ENCODE measurements around the gene PTPDC1. TPM values are rescaled to one million over a fixed set of nuclear protein-coding genes. Genes with fewer than 3 reads are reported as not detected.

PTPDC1 gene
- total RNA-seq = 10 to 100 TPM; 11.1 to 26.0 TPM
- polyA plus RNA-seq = 1 to 10 TPM; 3.1 to 4.0 TPM
- long read RNA-seq, donor 1 = 0 reads
- long read RNA-seq, donor 2, partial matches to known transcripts = 0 of 1 reads
- long read RNA-seq, donor 2, other reads (novel, unspliced or antisense) = 0 of 1 reads
- long read RNA-seq, donor 3, partial matches to known transcripts = 0 of 1 reads
- long read RNA-seq, donor 3, other reads (novel, unspliced or antisense) = 0 of 1 reads
- long read RNA-seq, donor 4 = 0 reads
- long read RNA-seq, donor 5, partial matches to known transcripts = 0 of 3 reads
- long read RNA-seq, donor 5, other reads (novel, unspliced or antisense) = 0 of 3 reads

- H3K27me3 ChIP-seq (ENCODE audit: control insufficient read depth in 3 of 3, insufficient read depth in 3 of 3, low read length in 2 of 3) = no peaks in the 10 kb centered on the region
- no peak within 1 kb of the TSS for H3K4me3 ChIP-seq
- H3K27ac ChIP-seq (ENCODE audit: low read depth in 1 of 2, low read length in 1 of 2) = peak within 1 kb of the TSS; percentile 15 to 33
- TF ChIP-seq, protein P1, sequence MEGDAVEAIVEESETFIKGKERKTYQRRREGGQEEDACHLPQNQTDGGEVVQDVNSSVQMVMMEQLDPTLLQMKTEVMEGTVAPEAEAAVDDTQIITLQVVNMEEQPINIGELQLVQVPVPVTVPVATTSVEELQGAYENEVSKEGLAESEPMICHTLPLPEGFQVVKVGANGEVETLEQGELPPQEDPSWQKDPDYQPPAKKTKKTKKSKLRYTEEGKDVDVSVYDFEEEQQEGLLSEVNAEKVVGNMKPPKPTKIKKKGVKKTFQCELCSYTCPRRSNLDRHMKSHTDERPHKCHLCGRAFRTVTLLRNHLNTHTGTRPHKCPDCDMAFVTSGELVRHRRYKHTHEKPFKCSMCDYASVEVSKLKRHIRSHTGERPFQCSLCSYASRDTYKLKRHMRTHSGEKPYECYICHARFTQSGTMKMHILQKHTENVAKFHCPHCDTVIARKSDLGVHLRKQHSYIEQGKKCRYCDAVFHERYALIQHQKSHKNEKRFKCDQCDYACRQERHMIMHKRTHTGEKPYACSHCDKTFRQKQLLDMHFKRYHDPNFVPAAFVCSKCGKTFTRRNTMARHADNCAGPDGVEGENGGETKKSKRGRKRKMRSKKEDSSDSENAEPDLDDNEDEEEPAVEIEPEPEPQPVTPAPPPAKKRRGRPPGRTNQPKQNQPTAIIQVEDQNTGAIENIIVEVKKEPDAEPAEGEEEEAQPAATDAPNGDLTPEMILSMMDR (IDR thresholded peaks at IDR 0.05; ENCODE audit: control extremely low read depth, extremely low read depth) = no peak
- no peak within 1 kb of the TSS for H3K9ac ChIP-seq (ENCODE audit: insufficient read depth in 1 of 2, low read length in 2 of 2)
- peaks cover 0 to 3% (median 2%) of the 10 kb centered on the region in 4 donors for H3K36me3 ChIP-seq (ENCODE audit: control insufficient read depth in 4 of 4, insufficient read depth in 4 of 4, low read length in 4 of 4)
- DNase-seq (peak; percentile 48 to 67 (median 52)), ATAC-seq (ENCODE audit: insufficient read depth, low FRiP score) (no peak)
- 87 to 92% methylated on average over 14 of the region's 14 CpGs for WGBS, 2 donors
- peaks cover 0 to 25% (median 7%) of the 10 kb centered on the region in 5 donors for H3K4me1 ChIP-seq (ENCODE audit: control insufficient read depth in 5 of 5, insufficient read depth in 5 of 5, low read length in 5 of 5)
- H3K9me3 ChIP-seq (ENCODE audit: control insufficient read depth in 4 of 4, insufficient read depth in 3 of 4, low read length in 3 of 4) = no peaks in the 10 kb centered on the region
Measured at GRCh38 chr9:94084314-94084713, at the start of gene PTPDC1. Gene PTPDC1 (plus strand): TSS chr9:94084464. CDS start chr9:94084531, 67 bp downstream.

DNA sequence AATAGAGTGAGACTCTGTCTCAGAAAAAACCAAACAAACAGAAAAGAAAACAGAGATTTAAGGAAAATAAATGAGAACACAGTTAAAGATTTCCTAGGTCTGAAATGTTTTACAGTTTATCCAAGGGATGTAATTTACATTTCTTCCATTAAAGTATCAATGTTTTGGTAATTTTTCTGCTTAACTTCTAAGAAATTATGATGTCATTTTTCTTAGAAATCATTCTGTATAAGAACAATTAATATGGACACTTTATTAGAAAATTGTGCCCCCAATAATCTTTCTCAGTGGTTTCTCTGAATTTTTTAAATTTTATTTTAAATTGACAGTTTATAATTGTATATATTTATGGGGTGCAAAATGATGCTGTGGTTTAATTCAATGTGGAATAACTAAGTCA lies 49.8 kb upstream of the PTPDC1 start:
- TF ChIP-seq, protein P1 (IDR thresholded peaks at IDR 0.05; ENCODE audit: control extremely low read depth, extremely low read depth) = no peak
- no peak overlapping the region for H3K27ac ChIP-seq (ENCODE audit: low read depth in 1 of 2, low read length in 1 of 2)
- H3K4me3 ChIP-seq = no peak overlapping the region
- DNase-seq (no peak), ATAC-seq (ENCODE audit: insufficient read depth, low FRiP score) (no peak)
- peaks cover 0 to 13% (median 3%) of the 10 kb centered on the region in 5 donors for H3K4me1 ChIP-seq (ENCODE audit: control insufficient read depth in 5 of 5, insufficient read depth in 5 of 5, low read length in 5 of 5)
- no peak overlapping the region for H3K9ac ChIP-seq (ENCODE audit: insufficient read depth in 1 of 2, low read length in 2 of 2)
- H3K9me3 ChIP-seq (ENCODE audit: control insufficient read depth in 4 of 4, insufficient read depth in 3 of 4, low read length in 3 of 4) = no peaks in the 10 kb centered on the region
- no peaks in the 10 kb centered on the region for H3K27me3 ChIP-seq (ENCODE audit: control insufficient read depth in 3 of 3, insufficient read depth in 3 of 3, low read length in 2 of 3)
- no peaks in the 10 kb centered on the region for H3K36me3 ChIP-seq (ENCODE audit: control insufficient read depth in 4 of 4, insufficient read depth in 4 of 4, low read length in 4 of 4)

GRCh38 chr9:94039786-94040185 lies 44.5 kb upstream of the PTPDC1 start:
- ATAC-seq (ENCODE audit: insufficient read depth, low FRiP score) (no peak), DNase-seq (no peak)
- Histone ChIP-seq H3K36me3 (ENCODE audit: control insufficient read depth in 4 of 4, insufficient read depth in 4 of 4, low read length in 4 of 4) (no peaks in the 10 kb centered on the region), H3K4me3 (no peak overlapping the region), H3K4me1 (ENCODE audit: control insufficient read depth in 5 of 5, insufficient read depth in 5 of 5, low read length in 5 of 5) (peaks cover 0 to 7% (median 0%) of the 10 kb centered on the region in 5 donors), H3K27me3 (ENCODE audit: control insufficient read depth in 3 of 3, insufficient read depth in 3 of 3, low read length in 2 of 3) (no peaks in the 10 kb centered on the region), H3K27ac (ENCODE audit: low read depth in 1 of 2, low read length in 1 of 2) (no peak overlapping the region), H3K9me3 (ENCODE audit: control insufficient read depth in 4 of 4, insufficient read depth in 3 of 4, low read length in 3 of 4) (no peaks in the 10 kb centered on the region), H3K9ac (ENCODE audit: insufficient read depth in 1 of 2, low read length in 2 of 2) (no peak overlapping the region)
- TF ChIP-seq, protein P1 (IDR thresholded peaks at IDR 0.05; ENCODE audit: control extremely low read depth, extremely low read depth) = no peak
